Measurements from ENCODE around the gene SUSD4. TPM values are rescaled to one million over a fixed set of nuclear protein-coding genes. Genes with fewer than 3 reads are reported as not detected.

Gene SUSD4
- 0.42 and 2.3 TPM in 2 replicates for total RNA-seq (2022)
- percentile 18 among the genes with signal in this experiment for Bru-seq, nascent RNA
- percentile 18 among the genes with signal in this experiment for BruChase-seq, experiment 1, labeled RNA remaining after a 6-hour chase
- percentile 19 among the genes with signal in this experiment for BruChase-seq, experiment 2, labeled RNA remaining after a 2-hour chase
- long read RNA-seq, partial matches to known transcripts, result 0 of 1 reads
- long read RNA-seq, other reads (novel, unspliced or antisense), result 0 of 1 reads

- H3K4me1 Mint-ChIP-seq (ENCODE audit: insufficient read depth, unreplicated experiment), result no peaks in the 10 kb centered on the region
- H3K9me3 Mint-ChIP-seq (ENCODE audit: unreplicated experiment), result no peaks in the 10 kb centered on the region
- no peak for TF ChIP-seq CTCF (IDR thresholded peaks at IDR 0.05; ENCODE audit: unreplicated experiment)
- H3K27ac Mint-ChIP-seq (ENCODE audit: low read depth, unreplicated experiment), result no peak within 1 kb of the TSS
- no peak for DNase-seq (ENCODE audit: unreplicated experiment)
- ChIA-PET CTCF (interaction anchor here (0.6 to 9.1 kb wide), 11 partner anchors 18 to 1744 kb away, joined by 3 to 171 read pairs (median 3); no protein-coding TSS in a partner anchor), POLR2A (interaction anchor here (0.7 to 1.4 kb wide), 3 partner anchors 12 to 485 kb away, joined by 3 to 5 read pairs (median 4); no protein-coding TSS in a partner anchor)
- peaks cover 77% of the 10 kb centered on the region for H3K27me3 Mint-ChIP-seq (ENCODE audit: insufficient read depth, unreplicated experiment)
- no peaks in the 10 kb centered on the region for H3K36me3 Mint-ChIP-seq (ENCODE audit: insufficient read depth, unreplicated experiment)
- intact Hi-C loops (cut with micrococcal nuclease), result no loop called here
- no TSS peak for BruUV-seq (replicated peaks)
- H3K4me3 Mint-ChIP-seq (ENCODE audit: unreplicated experiment), result peak within 1 kb of the TSS; percentile 69
Measured at GRCh38 chr1:223363856-223364684, at the start of gene SUSD4. Gene SUSD4, minus strand, starts transcription at chr1:223364176. Its CDS starts 751 bp downstream, at chr1:223363425.

GRCh38 chr1:223413216-223413615, 49.2 kb upstream of the SUSD4 start:
- CTCF ChIA-PET, result interaction anchor here (1.0 to 4.1 kb wide), 3 partner anchors 17 to 290 kb away, joined by 3 to 17 read pairs (median 9); no protein-coding TSS in a partner anchor
- H3K4me1 Mint-ChIP-seq (ENCODE audit: insufficient read depth, unreplicated experiment), result no peaks in the 10 kb centered on the region
- no peak for TF ChIP-seq CTCF (IDR thresholded peaks at IDR 0.05; ENCODE audit: unreplicated experiment)
- H3K4me3 Mint-ChIP-seq (ENCODE audit: unreplicated experiment), result no peak overlapping the region
- POLR2A ChIA-PET, result no interaction called here
- BruUV-seq (replicated peaks), result no TSS peak
- no peak overlapping the region for H3K27ac Mint-ChIP-seq (ENCODE audit: low read depth, unreplicated experiment)
- H3K9me3 Mint-ChIP-seq (ENCODE audit: unreplicated experiment), result no peaks in the 10 kb centered on the region
- no peaks in the 10 kb centered on the region for H3K27me3 Mint-ChIP-seq (ENCODE audit: insufficient read depth, unreplicated experiment)
- H3K36me3 Mint-ChIP-seq (ENCODE audit: insufficient read depth, unreplicated experiment), result no peaks in the 10 kb centered on the region
- intact Hi-C loops (cut with micrococcal nuclease), result no loop called here
- DNase-seq (ENCODE audit: unreplicated experiment), result no peak

GRCh38 chr1:223411710-223412109, 47.7 kb upstream of the SUSD4 start:
- intact Hi-C loops (cut with micrococcal nuclease), result no loop called here
- DNase-seq (ENCODE audit: unreplicated experiment), result no peak
- Mint-ChIP-seq H3K27me3 (ENCODE audit: insufficient read depth, unreplicated experiment) (no peaks in the 10 kb centered on the region), H3K4me1 (ENCODE audit: insufficient read depth, unreplicated experiment) (no peaks in the 10 kb centered on the region), H3K9me3 (ENCODE audit: unreplicated experiment) (no peaks in the 10 kb centered on the region), H3K4me3 (ENCODE audit: unreplicated experiment) (no peak overlapping the region), H3K36me3 (ENCODE audit: insufficient read depth, unreplicated experiment) (no peaks in the 10 kb centered on the region), H3K27ac (ENCODE audit: low read depth, unreplicated experiment) (no peak overlapping the region)
- no peak for TF ChIP-seq CTCF (IDR thresholded peaks at IDR 0.05; ENCODE audit: unreplicated experiment)
- ChIA-PET POLR2A (interaction anchor here (0.9 to 2.4 kb wide), 4 partner anchors 9 to 71 kb away, joined by 3 to 11 read pairs (median 8); no protein-coding TSS in a partner anchor), CTCF (interaction anchor here (0.5 to 4.1 kb wide), 9 partner anchors 8 to 1050 kb away, joined by 3 to 17 read pairs (median 4); no protein-coding TSS in a partner anchor)
- BruUV-seq (replicated peaks), result no TSS peak

- H3K4me3 Mint-ChIP-seq (ENCODE audit: unreplicated experiment), result no peak overlapping the region
- no peak for DNase-seq (ENCODE audit: unreplicated experiment)
- H3K27me3 Mint-ChIP-seq (ENCODE audit: insufficient read depth, unreplicated experiment), result no peaks in the 10 kb centered on the region
- no peaks in the 10 kb centered on the region for H3K9me3 Mint-ChIP-seq (ENCODE audit: unreplicated experiment)
- ChIA-PET CTCF (interaction anchor here (0.5 to 4.1 kb wide), 11 partner anchors 8 to 1552 kb away, joined by 3 to 17 read pairs (median 3); no protein-coding TSS in a partner anchor), POLR2A (interaction anchor here (0.5 to 2.4 kb wide), 6 partner anchors 9 to 278 kb away, joined by 3 to 11 read pairs (median 4); no protein-coding TSS in a partner anchor)
- H3K36me3 Mint-ChIP-seq (ENCODE audit: insufficient read depth, unreplicated experiment), result no peaks in the 10 kb centered on the region
- no peak for TF ChIP-seq CTCF (IDR thresholded peaks at IDR 0.05; ENCODE audit: unreplicated experiment)
- H3K4me1 Mint-ChIP-seq (ENCODE audit: insufficient read depth, unreplicated experiment), result no peaks in the 10 kb centered on the region
- no peak overlapping the region for H3K27ac Mint-ChIP-seq (ENCODE audit: low read depth, unreplicated experiment)
- intact Hi-C loops (cut with micrococcal nuclease), result no loop called here
- BruUV-seq (replicated peaks), result no TSS peak
Measured at GRCh38 chr1:223411309-223411708, 47.3 kb upstream of the SUSD4 start.
